Measurements from ENCODE around the gene MYO1A.

GRCh38 chr12:56995201-56995929, 54.6 kb downstream of the MYO1A start:
- TF ChIP-seq POLR2A (IDR thresholded peaks at IDR 0.05; ENCODE audit: low read depth, low read length), result no peak
- TF ChIP-seq POLR2AphosphoS5 (IDR thresholded peaks at IDR 0.05; ENCODE audit: low read depth, low read length), result no peak

Data from GM12891 (cell line).